Fibroblast of lung (primary cell): ENCODE results near the gene S100A3. TPM values are rescaled to one million over a fixed set of nuclear protein-coding genes. Genes with fewer than 3 reads are reported as not detected.
A peak's percentile ranks its signal among the peaks of the same experiment; 100 is the strongest.

ENCODE experiments used
- DNase-seq, 2 donors: peaks; one replicate each; pipeline versions ENCODE4 v3.0.0 to v3.0.0-alpha.2; 2010; ENCODE audit warnings: low read depth in 2 of 2
- H2AFZ ChIP-seq: 2 replicates; pipeline ENCODE4 v1.5.1; 2012; ENCODE audit warnings: low read length, control low read depth, inconsistent platforms
- H3K27ac ChIP-seq: 2 replicates; pipeline ENCODE4 v1.5.1; 2011; ENCODE audit warnings: low read length, control low read depth; ENCODE audit not compliant: insufficient read depth
- H3K27me3 ChIP-seq: 2 replicates; pipeline ENCODE4 v1.5.1; 2011; ENCODE audit warnings: mild to moderate bottlenecking, low read length; ENCODE audit not compliant: control insufficient read depth, insufficient read depth
- H3K36me3 ChIP-seq: 2 replicates; pipeline ENCODE4 v1.5.1; 2011; ENCODE audit warnings: low read length; ENCODE audit not compliant: control insufficient read depth, insufficient read depth
- H3K4me1 ChIP-seq: 2 replicates; pipeline ENCODE4 v1.5.1; 2011; ENCODE audit warnings: low read length; ENCODE audit not compliant: control insufficient read depth, insufficient read depth; ENCODE audit errors: extremely low read depth
- H3K4me2 ChIP-seq: 2 replicates; pipeline ENCODE4 v1.5.1; 2011; ENCODE audit warnings: low read length, control low read depth; ENCODE audit not compliant: insufficient read depth; ENCODE audit errors: extremely low read depth
- H3K4me3 ChIP-seq, 4 experiments: fragments of 200-600 bp in 1 of 4; sonication (generic) in 1 of 4; replicated peaks in 1 of 4; 2 replicates each; pipeline ENCODE4 v1.5.1; 2011 to 2016; ENCODE audit warnings: low read length in 4 of 4, low read depth in 3 of 4, mild to moderate bottlenecking in 3 of 4, control low read depth in 2 of 4, inconsistent platforms in 1 of 4, mixed read lengths in 1 of 4; ENCODE audit not compliant: insufficient read depth in 1 of 4; ENCODE audit errors: control extremely low read depth in 1 of 4
- H3K79me2 ChIP-seq: 2 replicates; pipeline ENCODE4 v1.5.1; 2012; ENCODE audit warnings: mild to moderate bottlenecking, low read length, inconsistent platforms; ENCODE audit not compliant: control insufficient read depth, insufficient read depth
- H3K9ac ChIP-seq: 2 replicates; pipeline ENCODE4 v1.5.1; 2011; ENCODE audit warnings: mild to moderate bottlenecking, low read length, control low read depth; ENCODE audit not compliant: insufficient read depth
- H3K9me3 ChIP-seq: 2 replicates; pipeline ENCODE4 v1.5.1; 2012; ENCODE audit warnings: low read depth, low read length; ENCODE audit not compliant: control insufficient read depth, insufficient read depth
- H4K20me1 ChIP-seq: 2 replicates; pipeline ENCODE4 v1.5.1; 2011; ENCODE audit warnings: low read length; ENCODE audit not compliant: control insufficient read depth, insufficient read depth; ENCODE audit errors: extremely low read depth
- CTCF ChIP-seq, 2 donors: IDR thresholded peaks in 1 of 2; conservative IDR thresholded peaks in 1 of 2; 1 replicate in 1 of 2; 2 replicates in 1 of 2; pipeline ENCODE4 v1.5.1; 2011 to 2012; ENCODE audit warnings: low read length in 2 of 2, control low read depth in 1 of 2, inconsistent platforms in 1 of 2, low read depth in 1 of 2, mild to moderate bottlenecking in 1 of 2
- EZH2 ChIP-seq: IDR thresholded peaks from 2 replicates; pipeline ENCODE4 v1.5.1; 2012; ENCODE audit warnings: low read length, control low read depth, mild to moderate bottlenecking; ENCODE audit errors: missing control alignments
- polyA plus RNA-seq, 2 donors: library from polyadenylated mRNA; depleted of rRNA in 1 of 2; stranded (reverse) in 1 of 2; unstranded in 1 of 2; fragments of >200 nt; gene quantifications; 2 replicates each; pipeline ENCODE4 v1.2.1, GENCODE V29; 2011 to 2012; ENCODE audit warnings: missing spikeins in 1 of 2
- total RNA-seq: library from RNA; depleted of rRNA; stranded (reverse); fragments of >200 nt; gene quantifications from 2 replicates; pipeline ENCODE4 v1.2.1, GENCODE V29; 2014

The S100A3 gene
- total and polyA plus RNA-seq, 2 donors (not counting 1 experiment from before 2014, with no cell fraction given): 6.8 to 14.8 TPM

GRCh38 chr1:153567621-153568366 is 18.7 kb upstream of the S100A3 start:
- no peak for TF ChIP-seq EZH2
- peak; percentile 41 to 76 for DNase-seq

DNA sequence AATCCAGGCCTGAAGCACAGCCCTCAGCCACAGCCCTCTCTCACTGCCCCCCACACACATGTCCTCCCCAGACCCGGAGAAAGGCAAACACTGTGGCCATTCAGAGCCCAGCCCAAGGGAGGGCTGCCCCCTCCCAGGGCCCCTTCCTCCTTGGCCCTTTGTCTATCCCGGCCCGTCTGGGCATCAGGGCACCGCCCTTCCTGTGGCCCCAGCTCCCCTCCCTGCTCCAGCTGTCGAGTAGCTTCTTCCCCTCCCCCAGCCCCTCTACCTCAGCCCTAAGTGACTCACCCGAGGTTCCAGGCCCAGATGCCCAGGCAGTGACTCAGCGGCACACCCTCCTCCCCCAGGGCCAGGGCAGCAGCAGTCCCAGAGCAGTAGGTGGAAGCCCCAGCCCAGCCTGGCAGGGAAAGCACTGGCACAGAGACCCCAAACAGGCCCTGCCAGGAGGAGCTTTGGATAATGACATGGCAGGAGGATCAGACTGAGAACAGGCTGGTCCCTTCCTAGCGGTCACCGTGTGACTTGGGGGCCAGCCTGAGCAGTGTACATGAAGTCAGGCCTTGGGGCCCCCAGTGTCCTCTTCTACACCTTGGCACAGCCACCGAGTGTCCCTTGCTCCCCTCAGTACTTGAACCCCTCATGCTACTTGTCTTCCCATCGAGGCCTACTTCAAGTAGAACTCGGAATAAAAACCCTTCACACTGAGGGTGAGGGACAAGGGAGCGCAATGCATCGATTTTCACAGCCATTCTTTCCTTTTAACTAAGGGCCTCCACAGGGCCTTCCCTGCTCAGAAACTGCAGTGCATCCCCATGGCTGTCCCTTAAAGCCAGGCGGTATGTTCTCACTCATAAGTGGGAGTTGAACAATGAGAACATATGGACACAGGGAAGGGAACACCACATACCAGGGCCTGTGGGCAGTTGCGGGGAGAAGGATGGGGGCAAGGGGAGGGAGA is 17.6 kb upstream of the S100A3 start:
- peaks cover 33% of the 10 kb centered on the region for H3K4me1 ChIP-seq
- H3K27me3 ChIP-seq: no peaks in the 10 kb centered on the region
- peak; percentile 98 to 99 for DNase-seq
- H3K9me3 ChIP-seq: no peaks in the 10 kb centered on the region
- peak overlapping the region; percentile 92 for H3K4me2 ChIP-seq
- peak overlapping the region; percentile 100 for H3K27ac ChIP-seq
- no peaks in the 10 kb centered on the region for H3K79me2 ChIP-seq
- peak overlapping the region in 1 of 4 experiments; percentile 9 for H3K4me3 ChIP-seq
- H2AFZ ChIP-seq: no peak overlapping the region
- H3K9ac ChIP-seq: peak overlapping the region; percentile 76
- H3K36me3 ChIP-seq: no peaks in the 10 kb centered on the region
- no peaks in the 10 kb centered on the region for H4K20me1 ChIP-seq
- TF ChIP-seq CTCF (conservative IDR thresholded peaks at IDR 0.05 in 1 of 2, IDR thresholded peaks at IDR 0.05 in 1 of 2; ENCODE audit: low read depth in 1 of 2, low read length in 2 of 2) (no peak), EZH2 (no peak)

More at GRCh38 chr1:153567621-153568366, 18.7 kb upstream of the S100A3 start:
- peak overlapping the region; percentile 75 for H3K4me2 ChIP-seq
- H2AFZ ChIP-seq: peak overlapping the region; percentile 39
- H3K79me2 ChIP-seq: no peaks in the 10 kb centered on the region
- no peaks in the 10 kb centered on the region for H3K36me3 ChIP-seq
- H3K9me3 ChIP-seq: no peaks in the 10 kb centered on the region
- H3K9ac ChIP-seq: no peak overlapping the region
- peaks cover 35% of the 10 kb centered on the region for H3K4me1 ChIP-seq
- H3K27ac ChIP-seq: peak overlapping the region; percentile 100
- peak overlapping the region in 1 of 4 experiments; percentile 2 for H3K4me3 ChIP-seq
- H3K27me3 ChIP-seq: no peaks in the 10 kb centered on the region
- no peaks in the 10 kb centered on the region for H4K20me1 ChIP-seq

DNA sequence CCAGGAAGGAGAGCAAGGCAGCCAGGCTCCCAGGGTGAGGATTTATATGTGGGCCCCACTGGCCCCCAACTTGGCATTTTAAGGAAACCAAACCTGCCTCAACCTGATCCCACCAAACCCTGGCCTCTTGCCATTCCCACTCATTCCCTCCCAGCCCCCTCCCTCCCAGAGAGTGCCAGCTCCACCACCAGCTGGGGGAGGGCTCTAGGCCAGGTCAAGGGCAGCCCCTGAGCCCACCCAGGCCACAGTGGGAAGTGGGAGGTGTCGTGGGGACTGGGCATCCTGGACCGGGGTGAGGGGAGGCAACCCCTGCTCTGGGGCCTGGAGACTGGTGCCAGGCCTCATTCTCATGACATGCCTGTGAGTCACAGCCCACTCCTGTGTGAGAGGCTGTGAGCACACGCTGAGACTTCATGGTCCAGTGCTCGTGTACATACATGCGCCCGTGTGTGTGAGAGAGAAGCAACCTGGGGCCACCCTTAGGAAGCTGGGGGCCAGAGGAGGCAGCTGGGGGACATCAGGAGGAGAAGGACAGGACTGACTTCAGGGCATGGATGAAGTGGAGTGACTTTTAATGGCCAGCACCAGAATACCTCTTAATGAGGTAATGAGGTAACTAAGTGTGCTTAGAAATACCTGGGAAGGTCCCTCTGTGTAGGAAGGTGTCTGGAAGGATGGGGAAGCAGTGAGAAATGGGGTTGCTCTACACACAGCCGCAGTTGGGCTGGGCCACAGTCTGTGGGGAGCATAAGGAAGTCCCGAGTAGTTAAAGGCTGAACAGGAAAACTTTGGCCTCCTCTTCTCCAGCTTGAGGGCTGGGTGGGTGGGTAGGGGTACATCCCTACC is 16.7 kb upstream of the S100A3 start, which contains the start of gene S100A2:
TSS of gene S100A2 (minus strand) at position 316 of the 846 bp plus-strand sequence. CDS start 1,967 bp downstream, outside the sequence.
- H3K4me3 ChIP-seq: peak within 1 kb of the TSS in 1 of 4 experiments; percentile 9
- peak within 1 kb of the TSS; percentile 76 for H3K9ac ChIP-seq
- no peaks in the 10 kb centered on the region for H3K79me2 ChIP-seq
- H3K9me3 ChIP-seq: no peaks in the 10 kb centered on the region
- peak within 1 kb of the TSS; percentile 92 for H3K4me2 ChIP-seq
- H3K27ac ChIP-seq: peak within 1 kb of the TSS; percentile 100
- peak; percentile 91 to 96 for DNase-seq
- no peak within 1 kb of the TSS for H2AFZ ChIP-seq
- H3K36me3 ChIP-seq: no peaks in the 10 kb centered on the region
- TF ChIP-seq CTCF (conservative IDR thresholded peaks at IDR 0.05 in 1 of 2, IDR thresholded peaks at IDR 0.05 in 1 of 2; ENCODE audit: low read depth in 1 of 2, low read length in 2 of 2): no peak
- no peak for TF ChIP-seq EZH2
- H3K27me3 ChIP-seq: no peaks in the 10 kb centered on the region
- H4K20me1 ChIP-seq: no peaks in the 10 kb centered on the region
- peaks cover 30% of the 10 kb centered on the region for H3K4me1 ChIP-seq
